ENCODE results near the gene DPYSL4. TPM values are rescaled to one million over a fixed set of nuclear protein-coding genes. Genes with fewer than 3 reads are reported as not detected.
"Not testable (repeated sequence)": the region's sequence is repeated elsewhere in the genome, so short reads cannot be mapped to it uniquely, and the experiment has no call there.

DPYSL4 gene
- total RNA-seq, 2 donors from 2014 or later = 0.28 TPM; not detected in 1

DNA sequence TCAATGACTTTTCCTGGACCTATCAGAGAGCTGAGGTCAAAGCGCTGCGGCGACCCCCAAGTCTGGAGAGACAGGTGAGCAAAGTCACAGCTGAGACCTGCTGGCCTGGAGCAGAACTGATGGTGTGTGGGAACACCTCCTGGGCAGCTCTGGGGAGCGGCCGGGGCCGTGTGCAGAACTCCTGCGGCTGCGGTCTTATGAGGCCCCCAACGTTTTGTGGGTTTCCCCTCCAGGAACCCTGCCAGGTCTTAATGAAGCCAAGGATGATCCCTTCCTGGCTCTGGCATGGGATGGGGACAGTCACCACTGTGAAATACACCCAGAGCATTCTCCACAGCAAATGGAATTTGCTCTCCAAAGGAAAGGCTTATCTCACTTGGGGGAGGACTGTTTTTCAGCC lies 26.1 kb downstream of the DPYSL4 start:
- peaks cover 7% of the 10 kb centered on the region for H3K9me3 ChIP-seq
- DNase-seq (ENCODE audit: low spot score) = no peak
- no peak for ATAC-seq (ENCODE audit: insufficient number of reproducible peaks, low FRiP score, low read depth)
- no peak overlapping the region for H3K4me3 ChIP-seq
- H3K27ac ChIP-seq = no peak overlapping the region
- TF ChIP-seq, protein P1, sequence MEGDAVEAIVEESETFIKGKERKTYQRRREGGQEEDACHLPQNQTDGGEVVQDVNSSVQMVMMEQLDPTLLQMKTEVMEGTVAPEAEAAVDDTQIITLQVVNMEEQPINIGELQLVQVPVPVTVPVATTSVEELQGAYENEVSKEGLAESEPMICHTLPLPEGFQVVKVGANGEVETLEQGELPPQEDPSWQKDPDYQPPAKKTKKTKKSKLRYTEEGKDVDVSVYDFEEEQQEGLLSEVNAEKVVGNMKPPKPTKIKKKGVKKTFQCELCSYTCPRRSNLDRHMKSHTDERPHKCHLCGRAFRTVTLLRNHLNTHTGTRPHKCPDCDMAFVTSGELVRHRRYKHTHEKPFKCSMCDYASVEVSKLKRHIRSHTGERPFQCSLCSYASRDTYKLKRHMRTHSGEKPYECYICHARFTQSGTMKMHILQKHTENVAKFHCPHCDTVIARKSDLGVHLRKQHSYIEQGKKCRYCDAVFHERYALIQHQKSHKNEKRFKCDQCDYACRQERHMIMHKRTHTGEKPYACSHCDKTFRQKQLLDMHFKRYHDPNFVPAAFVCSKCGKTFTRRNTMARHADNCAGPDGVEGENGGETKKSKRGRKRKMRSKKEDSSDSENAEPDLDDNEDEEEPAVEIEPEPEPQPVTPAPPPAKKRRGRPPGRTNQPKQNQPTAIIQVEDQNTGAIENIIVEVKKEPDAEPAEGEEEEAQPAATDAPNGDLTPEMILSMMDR (IDR thresholded peaks at IDR 0.05) = no peak
- no peaks in the 10 kb centered on the region for H3K27me3 ChIP-seq (replicated peaks; ENCODE audit: insufficient read depth)
- H3K36me3 ChIP-seq = no peaks in the 10 kb centered on the region
- H3K4me1 ChIP-seq (ENCODE audit: control insufficient read depth in 1 of 2, low read depth in 2 of 2) = no peaks in the 10 kb centered on the region

DNA sequence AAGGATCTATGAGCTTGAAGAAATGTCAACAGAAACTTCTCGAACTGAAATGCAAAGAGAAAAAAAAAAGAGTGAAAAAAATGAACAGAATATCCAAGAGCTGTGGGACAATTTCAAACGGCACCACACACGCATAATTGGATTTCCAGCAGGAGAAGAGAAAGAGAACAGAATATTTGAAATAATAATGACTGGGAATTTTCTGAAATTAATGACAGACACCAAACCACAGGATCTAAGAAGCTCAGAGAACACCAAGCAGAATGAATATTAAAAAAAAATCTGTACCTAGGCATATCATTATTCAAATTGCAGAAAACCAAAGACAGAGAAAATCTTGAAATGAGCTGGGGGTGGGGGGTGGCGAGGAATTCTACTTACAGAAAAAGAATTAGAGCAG lies 27.2 kb downstream of the DPYSL4 start:
- H3K36me3 ChIP-seq = no peaks in the 10 kb centered on the region
- DNase-seq (ENCODE audit: low spot score) (no peak), ATAC-seq (ENCODE audit: insufficient number of reproducible peaks, low FRiP score, low read depth) (no peak)
- TF ChIP-seq, protein P1 (IDR thresholded peaks at IDR 0.05) = no peak
- H3K27ac ChIP-seq = no peak overlapping the region
- no peaks in the 10 kb centered on the region for H3K27me3 ChIP-seq (replicated peaks; ENCODE audit: insufficient read depth)
- H3K4me1 ChIP-seq (ENCODE audit: control insufficient read depth in 1 of 2, low read depth in 2 of 2) = no peaks in the 10 kb centered on the region
- H3K9me3 ChIP-seq = peaks cover 7% of the 10 kb centered on the region
- H3K4me3 ChIP-seq = no peak overlapping the region

DNA sequence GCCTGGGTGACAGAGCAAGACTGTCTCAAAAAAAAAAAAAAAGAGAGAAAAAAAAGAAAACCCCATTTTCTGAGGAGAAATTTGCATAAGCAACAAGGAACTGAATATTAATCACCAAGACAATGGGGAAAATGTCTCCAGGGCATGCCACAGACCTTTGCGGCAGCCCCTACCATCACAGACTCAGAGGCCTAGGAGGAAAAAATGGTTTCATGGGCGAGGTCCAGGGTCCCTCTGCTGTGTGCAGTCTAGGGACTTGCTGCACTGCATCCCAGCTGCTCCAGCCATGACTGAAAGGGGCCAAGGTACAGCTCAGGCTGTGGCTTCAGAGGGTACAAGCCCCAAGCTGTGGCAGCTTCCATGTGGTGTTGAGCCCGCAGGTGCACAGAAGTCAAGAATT lies 29.7 kb downstream of the DPYSL4 start:
- not testable (repeated sequence) for H3K4me3 ChIP-seq; H3K4me1 ChIP-seq (ENCODE audit: control insufficient read depth in 1 of 2, low read depth in 2 of 2); DNase-seq (ENCODE audit: low spot score); ATAC-seq (ENCODE audit: insufficient number of reproducible peaks, low FRiP score, low read depth); H3K27ac ChIP-seq; H3K36me3 ChIP-seq; H3K9me3 ChIP-seq; H3K27me3 ChIP-seq (replicated peaks; ENCODE audit: insufficient read depth)

DNA sequence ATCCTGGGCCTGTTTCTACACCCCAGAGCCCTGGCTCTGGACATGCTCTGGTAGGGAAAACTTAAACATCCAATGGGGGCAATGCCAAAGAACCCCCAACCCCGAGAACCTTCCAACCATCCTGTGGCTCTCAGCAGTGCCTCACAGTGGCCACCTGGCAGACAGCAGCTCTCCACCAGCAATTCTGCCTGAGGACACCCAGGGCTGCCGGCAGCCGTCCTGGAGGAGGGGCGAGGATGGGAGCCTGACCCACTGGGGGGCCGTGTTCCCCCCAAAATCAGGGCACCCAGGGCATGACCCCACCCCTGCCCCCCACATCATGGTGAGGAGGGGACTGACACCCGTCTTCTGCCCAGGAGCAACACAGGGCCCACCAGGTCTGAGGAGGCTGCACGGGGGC lies 32.7 kb downstream of the DPYSL4 start:
- ATAC-seq (ENCODE audit: insufficient number of reproducible peaks, low FRiP score, low read depth) (no peak), DNase-seq (ENCODE audit: low spot score) (no peak)
- Histone ChIP-seq H3K36me3 (no peaks in the 10 kb centered on the region), H3K27ac (no peak overlapping the region), H3K9me3 (peaks cover 7% of the 10 kb centered on the region), H3K4me1 (ENCODE audit: control insufficient read depth in 1 of 2, low read depth in 2 of 2) (no peaks in the 10 kb centered on the region), H3K27me3 (replicated peaks; ENCODE audit: insufficient read depth) (no peaks in the 10 kb centered on the region), H3K4me3 (no peak overlapping the region)
- TF ChIP-seq, protein P1 (IDR thresholded peaks at IDR 0.05) = no peak

DNA sequence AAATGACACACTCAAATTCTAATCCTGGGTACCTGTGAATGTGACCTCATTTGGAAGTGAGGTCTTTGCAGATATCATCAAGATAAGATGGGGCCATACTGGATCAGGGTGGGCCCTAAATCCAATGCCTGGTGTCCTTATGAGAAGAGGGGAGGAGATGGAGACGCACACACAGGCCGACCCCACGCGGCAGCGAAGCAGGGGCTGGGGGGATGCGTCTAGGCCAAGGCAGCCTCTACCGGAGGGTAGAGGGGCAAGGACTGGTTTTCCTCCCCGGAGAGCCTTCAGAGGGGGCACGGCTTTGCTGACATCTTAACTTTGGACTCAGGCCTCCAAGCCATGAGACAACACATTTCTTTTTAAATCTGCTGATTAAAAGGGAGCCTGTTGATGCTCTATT lies 33.3 kb downstream of the DPYSL4 start:
- peaks cover 7% of the 10 kb centered on the region for H3K9me3 ChIP-seq
- DNase-seq (ENCODE audit: low spot score) (no peak), ATAC-seq (ENCODE audit: insufficient number of reproducible peaks, low FRiP score, low read depth) (no peak)
- H3K4me1 ChIP-seq (ENCODE audit: control insufficient read depth in 1 of 2, low read depth in 2 of 2) = no peaks in the 10 kb centered on the region
- H3K27ac ChIP-seq = no peak overlapping the region
- no peaks in the 10 kb centered on the region for H3K27me3 ChIP-seq (replicated peaks; ENCODE audit: insufficient read depth)
- no peak overlapping the region for H3K4me3 ChIP-seq
- TF ChIP-seq, protein P1 (IDR thresholded peaks at IDR 0.05) = no peak
- H3K36me3 ChIP-seq = no peaks in the 10 kb centered on the region

DNA sequence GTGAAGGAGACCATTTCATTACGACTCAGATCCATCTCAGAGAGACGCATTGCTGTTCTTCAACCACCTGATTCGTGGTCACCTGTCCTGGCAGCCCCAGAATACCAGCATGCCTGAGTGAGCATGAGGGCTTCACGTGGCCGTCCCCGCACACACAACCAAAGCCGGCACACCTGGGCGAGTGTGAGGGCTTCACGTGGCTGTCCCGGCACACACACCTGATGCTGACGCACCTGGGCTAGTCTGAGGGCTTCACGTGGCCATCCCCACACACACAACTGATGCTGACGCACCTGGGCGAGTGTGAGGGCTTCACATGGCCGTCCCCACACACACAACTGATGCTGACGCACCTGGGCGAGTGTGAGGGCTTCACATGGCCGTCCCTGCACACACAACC lies 34.2 kb downstream of the DPYSL4 start:
- not testable (repeated sequence) for ATAC-seq (ENCODE audit: insufficient number of reproducible peaks, low FRiP score, low read depth); H3K27ac ChIP-seq; DNase-seq (ENCODE audit: low spot score); H3K36me3 ChIP-seq; H3K4me3 ChIP-seq; H3K9me3 ChIP-seq; H3K27me3 ChIP-seq (replicated peaks; ENCODE audit: insufficient read depth); H3K4me1 ChIP-seq (ENCODE audit: control insufficient read depth in 1 of 2, low read depth in 2 of 2)
